HT-29 (cell line): ENCODE measurements around the gene CHPF. TPM values are rescaled to one million over a fixed set of nuclear protein-coding genes. Genes with fewer than 3 reads are reported as not detected.

Source experiments
- DNase-seq: peaks from one replicate; pipeline ENCODE4 v3.0.0-alpha.2; 2015; ENCODE audit warnings: low spot score
- total RNA-seq: library from RNA; depleted of rRNA; stranded (reverse); fragments of >200 nt; shearing (Covaris generic); gene quantifications from 2 replicates; pipeline ENCODE4 v1.2.3, GENCODE V29; 2014

CHPF gene
- total RNA-seq, 1 experiment from 2014 or later: 75.4 TPM

DNA sequence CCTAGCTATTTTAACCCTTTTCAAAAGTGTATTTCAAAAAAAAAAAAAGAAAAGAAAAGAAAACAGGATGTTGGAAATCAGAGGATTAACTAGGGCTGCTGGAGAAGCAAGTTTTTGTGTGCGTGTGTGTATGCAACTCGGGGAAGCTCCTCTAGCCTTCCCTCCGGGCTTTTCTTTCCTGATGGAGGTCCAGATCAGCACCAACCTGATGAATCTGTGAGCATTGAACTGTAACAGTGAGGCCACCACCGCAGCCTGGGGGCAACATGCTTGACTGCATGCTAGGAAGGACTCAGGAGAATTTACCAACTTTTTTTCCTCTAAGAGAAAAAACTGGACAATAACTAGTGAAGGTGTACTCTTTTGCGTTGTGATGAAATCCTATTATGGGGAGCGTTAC, 25.4 kb upstream of the CHPF start:
- DNase-seq: no peak

DNA sequence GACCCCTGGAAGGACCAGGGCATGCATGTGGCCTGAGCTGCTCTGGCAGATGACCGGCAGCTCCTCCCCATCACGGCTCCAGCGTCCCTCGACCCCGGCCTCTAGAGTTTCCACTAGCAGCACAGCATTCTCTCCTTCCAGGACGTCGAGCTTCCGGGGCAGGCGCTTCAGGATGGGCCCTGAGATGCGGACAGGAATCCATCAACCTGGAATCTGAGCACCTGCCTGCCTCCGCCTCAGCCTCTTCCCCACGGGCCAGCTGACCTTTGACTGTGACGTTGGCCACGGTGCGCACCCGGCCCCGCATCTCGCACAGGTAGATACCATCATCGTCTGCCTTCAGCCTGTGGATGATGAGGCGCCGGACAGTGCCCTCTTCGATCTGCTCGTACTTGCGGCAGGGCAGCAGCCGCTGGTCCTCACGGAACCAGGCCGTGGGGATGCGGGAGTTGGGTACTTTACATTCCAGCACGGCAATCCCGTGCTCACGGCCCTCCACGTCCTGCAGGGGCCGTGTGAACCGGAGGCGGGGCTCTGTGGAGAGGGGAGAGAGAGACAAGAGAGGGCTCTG, 24.3 kb upstream of the CHPF start:
- no peak for DNase-seq

DNA sequence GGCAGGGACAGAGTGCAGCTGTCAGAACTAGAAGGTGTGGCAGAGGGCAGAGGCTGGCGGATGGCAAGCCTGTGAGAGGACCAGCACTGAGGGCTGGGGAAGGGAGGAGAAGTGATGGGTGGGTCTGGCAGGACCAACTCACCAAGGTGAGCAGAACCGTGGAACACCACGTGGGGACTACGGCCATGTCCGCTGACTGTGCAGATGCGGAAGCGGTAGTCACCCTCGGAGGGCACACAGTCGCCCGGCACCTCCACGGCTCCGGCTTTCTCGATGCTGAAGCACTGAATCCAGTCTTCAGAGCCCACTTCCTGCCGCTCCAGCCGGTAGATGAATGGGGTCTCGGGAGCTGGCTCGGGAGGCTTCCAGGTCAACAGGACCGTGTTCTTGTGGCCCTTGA, 23.5 kb upstream of the CHPF start:
- DNase-seq: no peak

DNA sequence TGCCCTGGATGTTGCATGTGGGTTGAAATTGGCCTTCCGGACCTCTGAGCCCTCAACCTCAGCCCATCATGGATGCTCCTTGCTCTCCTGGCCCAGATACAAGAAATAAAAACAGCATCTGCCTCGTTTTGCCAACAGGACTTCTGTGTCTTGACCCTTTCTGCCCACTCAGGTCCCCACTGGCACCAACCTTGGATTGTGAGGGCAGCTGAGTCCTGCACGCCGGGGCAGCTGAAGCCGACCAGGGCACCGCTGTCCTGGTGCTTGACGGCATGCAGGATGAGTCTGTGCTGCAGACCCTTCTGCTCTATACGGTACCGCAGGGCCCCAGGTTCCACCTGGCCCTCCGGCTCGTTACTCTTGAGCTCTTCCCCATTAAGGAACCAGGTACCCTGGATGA, 23.0 kb upstream of the CHPF start:
- DNase-seq: no peak

DNA sequence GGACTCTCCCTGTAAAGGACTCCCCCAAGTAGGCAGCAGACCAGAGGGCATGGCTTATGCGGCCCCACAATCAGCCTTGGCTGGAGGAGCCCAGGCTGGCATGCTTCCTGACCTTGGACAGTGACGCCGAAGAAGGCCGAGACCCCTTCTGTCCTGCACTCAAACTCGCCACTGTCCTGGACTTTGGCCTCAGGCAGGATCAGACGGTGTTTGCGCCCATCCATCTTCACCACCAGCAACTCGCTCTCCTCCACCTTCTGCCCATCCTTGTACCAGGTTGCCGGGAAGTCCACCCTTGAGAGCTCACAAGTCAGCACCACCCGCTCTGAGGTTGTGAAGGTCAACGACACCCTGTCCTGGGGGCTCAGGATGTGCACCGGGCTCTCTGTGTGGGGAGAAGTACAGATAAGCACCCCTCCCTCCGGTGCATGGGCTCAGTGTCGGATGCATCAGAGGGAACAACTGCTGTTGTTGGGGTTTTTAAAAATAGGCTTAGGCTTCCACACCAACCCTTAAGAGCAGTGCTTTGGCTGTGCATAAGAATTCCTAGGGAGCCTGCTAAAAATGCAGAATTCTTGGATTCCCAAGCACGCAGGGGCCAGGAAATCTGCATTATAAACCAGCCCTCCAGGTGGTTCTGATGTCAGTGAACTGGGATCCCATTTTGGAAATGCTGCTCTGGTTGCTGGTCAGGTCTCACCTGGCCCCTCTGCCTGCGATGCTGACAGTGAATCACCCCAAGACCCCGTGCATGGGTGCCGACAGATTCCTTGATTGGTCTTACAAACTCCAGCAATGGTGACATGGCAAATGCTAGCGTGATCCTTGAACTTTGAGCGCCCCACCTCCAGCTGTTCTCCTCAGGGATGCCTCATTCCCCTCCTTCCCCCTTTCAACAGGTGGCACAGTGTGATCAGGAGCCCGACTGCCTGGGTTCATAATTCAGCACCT, 21.8 kb upstream of the CHPF start:
- DNase-seq: no peak

DNA sequence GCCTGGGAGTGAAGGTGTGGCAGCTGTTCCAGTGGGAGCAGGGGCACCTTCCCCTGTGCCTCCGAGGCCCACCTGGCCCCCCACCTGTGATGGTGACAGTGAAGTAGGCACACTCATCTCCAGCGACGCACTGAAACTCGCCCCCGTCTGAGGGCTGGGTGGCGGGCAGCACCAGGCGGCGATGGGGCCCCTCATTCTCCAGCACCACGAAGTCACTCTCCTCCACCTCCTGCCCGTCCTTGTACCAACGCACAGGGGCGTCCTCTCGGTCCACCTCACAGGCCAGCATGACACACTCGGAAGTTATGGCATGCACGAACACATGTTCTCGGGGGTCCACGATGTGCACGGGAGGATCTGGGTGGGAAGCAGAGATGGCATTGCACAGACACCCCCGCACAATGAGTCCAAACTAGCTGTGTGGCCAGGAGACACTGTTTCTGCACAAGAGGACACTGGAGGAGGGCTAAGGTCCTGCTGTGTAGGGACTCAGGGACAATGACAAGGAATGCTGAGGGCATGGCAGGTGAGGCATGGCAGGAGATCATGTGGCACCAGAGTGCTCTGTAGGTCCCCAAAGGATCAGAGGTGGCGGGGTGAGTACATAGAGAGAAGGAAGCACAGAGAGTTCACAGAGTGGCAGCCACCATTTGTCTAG, 19.8 kb upstream of the CHPF start:
- DNase-seq: no peak

DNA sequence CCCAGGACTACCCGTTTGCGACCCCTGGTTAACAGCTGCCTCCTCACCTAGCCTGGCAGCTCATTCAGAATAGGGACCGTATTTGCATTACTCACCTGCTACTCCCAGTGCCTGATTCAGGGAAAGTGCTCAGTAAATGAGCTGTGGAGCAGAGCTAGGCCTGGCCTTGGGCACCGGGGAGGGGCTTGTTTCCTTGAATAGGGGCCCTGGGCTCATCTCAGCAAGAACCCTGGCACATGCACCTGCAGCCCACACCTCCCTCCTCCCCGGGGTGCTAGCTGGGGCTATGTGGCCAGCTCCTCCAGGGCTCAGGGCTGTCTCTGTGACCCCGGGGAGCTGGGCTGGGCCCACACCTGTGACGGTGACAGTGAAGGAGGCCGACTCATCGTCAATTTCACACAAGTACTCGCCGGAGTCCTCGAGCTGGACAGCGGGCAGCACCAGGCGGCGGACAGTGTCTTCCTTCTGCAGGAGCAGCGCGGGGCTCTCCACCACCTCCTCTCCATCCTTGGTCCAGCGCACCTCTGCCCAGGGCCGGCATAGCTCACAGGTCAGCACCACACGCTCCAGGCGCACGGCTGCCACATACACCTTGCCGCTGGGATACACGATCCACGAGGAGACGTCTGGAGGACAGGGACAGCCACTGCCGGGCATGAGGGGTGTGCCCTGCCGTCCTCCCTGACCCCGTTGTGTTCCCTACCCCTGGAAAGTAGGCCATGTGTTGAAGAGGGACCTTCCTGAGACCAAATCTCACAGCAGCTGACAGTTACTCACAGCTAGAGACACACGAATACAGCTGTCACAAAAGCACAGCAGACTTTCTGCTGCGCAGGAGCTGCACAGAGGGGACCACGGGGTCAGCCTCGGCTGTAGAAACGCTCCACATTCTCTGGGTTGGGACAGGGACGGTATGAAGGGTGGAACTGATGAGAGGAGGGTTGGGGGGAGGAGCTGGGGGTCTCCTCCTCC, 18.7 kb upstream of the CHPF start:
- DNase-seq: no peak

DNA sequence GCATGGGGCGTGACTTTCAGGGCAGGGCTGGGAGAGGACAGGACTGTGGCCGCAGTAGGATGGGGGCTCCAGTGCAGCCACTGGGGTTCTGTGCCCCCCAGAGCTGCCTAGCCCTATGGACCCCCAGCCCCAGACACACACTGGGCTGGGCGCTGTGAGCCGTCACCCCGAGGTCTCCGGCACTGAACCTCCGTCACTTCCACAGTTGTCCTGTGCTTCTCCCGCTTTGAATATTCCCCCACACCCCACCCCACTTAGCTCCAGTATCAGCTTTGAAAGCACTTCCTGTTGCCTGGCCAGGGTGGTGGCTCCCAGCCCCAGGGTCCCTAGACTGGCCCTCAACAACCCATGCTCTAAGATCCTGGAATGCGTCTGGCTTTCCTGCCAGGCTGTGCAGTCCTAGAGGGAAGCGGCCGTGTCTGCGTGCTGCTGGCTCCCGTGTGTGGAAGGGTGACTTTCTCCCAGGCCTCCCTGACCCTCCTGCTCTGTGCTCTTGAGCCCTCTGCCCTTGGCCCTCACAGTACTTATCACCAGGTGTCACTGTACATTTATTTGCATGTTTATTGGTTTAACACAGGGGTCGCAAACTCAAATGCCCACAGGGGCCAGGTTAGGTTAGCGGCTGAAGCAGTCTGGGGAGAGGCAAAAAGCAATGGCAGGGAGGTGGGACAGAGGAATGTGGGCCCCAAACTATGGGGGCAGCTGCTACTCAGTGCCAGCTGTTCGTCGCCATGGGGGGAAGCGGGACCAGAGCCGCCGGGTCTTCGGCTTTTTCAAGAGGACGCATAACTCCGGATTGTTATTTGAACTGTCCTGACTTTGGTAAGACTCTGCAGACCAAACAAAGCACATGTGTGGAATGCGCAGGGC, 17.8 kb upstream of the CHPF start:
- no peak for DNase-seq

DNA sequence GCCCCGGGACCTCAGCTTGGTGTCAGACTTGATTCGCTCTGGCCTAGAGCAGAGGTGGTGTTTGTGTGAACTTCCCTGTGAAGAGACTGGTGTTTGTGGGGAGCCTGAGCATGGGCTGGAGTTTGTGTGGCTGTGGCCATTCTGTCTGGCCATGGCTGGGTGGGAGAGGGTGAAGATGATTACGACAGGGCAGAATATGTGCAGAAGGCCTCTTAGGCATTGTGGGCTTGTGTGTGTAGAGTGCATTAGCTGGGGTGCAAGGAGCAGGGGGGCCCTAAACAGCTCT, 17.2 kb upstream of the CHPF start:
- DNase-seq: no peak

DNA sequence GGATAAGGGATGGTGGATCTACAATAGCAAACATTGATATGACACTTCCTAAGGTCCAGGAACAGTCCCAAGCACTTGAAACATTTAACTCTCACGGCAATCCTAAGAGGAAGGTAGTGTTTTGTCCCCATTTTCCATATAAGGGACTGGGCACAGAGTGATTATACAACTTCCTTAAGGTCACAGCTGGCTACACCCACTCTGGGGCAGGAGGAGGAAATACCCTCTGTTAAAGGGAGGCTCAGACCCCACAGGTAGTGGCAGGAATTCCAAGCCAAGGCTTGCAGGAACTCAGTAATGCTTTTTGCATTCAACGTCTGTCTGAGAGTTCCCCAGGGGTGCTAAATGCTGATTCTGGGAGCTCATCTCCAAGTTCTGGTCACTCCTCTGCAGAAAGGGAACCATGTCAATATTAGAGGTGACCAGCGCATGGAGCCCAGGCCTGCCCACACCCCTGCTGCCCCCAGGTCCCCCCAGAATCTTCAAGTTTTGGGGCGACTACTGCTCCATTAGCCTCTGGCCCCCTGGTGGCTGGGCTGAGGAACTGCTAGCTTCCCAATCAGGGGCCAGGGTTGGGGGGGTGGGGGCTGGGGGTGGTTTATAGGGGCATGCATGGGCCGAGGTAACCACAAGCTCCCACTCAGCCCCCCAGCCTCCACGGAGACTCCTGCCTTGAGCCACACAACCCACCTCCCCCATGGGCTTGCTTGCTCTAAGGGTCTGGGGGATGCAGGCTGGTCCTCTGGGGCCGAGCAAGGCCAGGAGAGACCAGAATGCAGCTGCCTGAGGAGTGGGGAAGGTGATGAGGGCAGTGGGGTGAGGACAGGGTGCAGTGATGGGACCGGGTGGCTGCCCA, 16.7 kb upstream of the CHPF start:
- no peak for DNase-seq

DNA sequence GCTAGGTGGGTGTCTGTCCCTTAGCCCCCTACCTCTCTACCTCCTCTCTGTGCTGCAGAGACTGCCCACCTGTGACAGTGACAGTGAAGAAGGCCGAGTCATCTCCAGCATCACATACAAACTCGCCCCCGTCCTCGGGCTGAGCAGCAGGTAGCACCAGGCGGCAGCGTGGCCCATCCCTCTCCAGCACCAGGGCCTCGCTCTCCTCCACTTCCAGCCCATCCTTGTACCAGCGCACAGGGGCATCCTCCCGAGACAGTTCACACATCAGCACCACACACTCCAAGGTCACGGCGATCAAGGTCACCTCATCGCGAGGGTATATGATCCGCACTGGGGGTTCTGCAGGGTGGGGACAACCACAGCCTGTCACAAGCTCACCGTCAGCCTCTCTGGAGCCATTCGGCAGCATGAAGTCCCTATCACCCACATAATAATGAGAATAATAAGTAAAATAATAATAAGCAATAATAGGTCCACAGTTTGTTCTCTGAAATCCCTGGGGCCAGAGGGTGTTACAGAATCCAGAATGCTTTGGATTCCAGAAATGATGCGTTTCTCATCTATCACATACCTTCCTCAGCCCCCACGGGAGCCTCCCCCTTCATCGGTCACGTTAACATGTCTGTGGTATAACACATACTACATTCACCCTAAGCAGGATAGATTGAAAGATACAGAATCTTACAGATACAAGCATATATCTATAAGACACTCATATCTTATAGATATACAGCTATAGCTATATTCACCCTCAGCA, 15.7 kb upstream of the CHPF start:
- DNase-seq: no peak

DNA sequence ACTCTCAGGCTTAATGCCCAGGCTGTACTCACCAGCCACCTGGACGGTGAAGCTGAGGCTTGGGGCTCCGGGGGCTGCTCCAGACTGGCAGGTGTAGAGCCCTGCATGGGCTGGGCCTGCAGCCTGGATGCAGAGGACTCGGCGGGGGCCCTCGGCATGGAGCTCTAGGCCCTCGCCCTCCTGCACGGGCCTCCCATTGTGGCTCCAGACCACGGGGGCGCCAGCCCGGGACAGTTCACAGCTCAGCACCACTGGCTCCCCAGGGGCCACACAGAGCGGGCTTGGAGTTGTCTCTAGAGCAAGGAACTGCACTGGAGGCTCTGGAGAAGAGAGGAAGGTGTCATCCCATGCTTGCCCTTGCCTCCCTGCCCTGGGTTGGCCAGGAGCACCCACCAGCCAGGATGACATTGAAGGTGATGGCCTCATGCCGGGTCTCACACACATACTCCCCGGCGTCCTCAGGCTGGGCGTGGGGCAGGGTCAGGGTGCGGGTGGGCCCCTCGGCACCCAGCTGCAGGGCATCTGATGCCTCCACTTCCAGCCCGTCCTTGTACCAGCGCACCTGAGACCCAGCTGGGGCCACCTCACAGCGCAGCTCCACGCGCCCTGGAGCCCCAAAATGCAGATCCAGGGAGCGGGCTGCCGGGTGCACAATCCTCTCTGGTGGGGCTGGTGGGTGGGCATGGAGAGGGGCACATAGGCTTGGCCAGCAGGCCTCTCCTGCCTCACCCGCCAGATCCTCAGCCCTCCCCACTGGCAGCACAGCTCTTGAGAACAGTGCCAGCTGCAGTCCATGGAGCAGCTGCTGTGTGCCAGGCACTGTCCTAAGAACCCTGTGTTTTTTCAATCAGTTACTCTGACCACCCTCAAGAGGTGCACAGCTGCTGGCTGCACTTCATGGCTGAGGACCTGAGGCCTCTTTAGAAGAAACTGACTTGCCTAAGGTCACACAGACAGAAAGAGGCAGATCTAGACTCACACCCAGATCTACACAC, 14.5 kb upstream of the CHPF start:
- no peak for DNase-seq

DNA sequence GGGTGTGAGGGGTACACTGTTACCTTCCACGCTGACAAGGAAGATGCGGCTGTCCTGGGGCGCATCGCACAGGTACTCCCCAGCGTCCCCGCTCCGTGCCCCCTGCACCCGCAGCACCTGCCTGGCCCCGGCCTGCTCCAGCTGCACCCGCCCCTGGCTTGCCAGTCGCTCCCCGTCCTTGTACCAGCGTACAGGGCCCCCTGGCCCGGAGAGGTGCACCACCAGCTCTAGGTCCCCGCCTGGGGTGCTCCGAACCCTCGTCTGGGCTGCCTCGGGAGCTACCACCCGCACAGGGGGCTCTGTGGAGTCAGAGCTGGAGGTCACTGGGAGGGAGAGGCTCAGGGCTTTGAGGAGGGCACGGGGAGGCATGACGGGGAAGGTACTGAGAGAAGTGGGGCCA, 13.7 kb upstream of the CHPF start:
- DNase-seq: no peak

DNA sequence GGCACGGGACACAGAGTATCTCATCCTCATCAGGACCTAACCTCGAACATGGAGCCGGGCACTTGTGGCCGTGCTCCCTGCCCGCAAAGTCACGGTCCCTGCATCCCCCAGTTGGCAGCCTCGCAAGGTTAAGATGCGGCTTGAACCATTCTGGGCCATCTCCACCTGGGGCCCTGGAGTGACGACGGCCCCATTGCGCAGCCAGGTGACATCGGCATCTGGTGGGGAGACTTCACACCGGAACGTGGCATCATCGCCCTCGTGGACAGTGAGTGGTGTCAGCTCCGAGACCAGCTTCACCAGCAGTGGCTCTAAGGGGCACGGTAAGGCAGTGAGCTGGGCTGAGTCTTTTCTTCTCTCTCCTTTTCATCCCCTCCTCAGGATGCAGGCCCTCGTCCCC, 12.8 kb upstream of the CHPF start:
- no peak for DNase-seq

DNA sequence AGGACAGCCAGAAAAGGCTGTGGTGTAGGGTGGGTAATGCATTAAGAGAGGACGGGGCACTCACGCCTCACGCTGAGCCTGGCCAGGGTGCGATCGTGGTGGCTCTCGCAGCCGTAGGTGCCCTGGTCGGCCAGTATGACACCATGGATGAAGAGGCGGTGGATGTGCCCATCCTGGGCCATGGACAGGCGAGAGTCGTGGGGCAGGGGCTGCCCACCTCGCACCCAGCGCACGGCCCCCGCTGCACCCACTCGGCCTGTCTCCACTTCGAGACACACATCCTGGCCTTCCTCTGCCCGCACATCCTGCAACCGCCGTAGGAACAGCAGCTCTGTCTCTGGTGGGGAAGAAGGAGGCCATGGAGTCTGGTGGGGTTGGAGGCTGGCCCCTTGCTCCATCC, 12.3 kb upstream of the CHPF start:
- DNase-seq: no peak

DNA sequence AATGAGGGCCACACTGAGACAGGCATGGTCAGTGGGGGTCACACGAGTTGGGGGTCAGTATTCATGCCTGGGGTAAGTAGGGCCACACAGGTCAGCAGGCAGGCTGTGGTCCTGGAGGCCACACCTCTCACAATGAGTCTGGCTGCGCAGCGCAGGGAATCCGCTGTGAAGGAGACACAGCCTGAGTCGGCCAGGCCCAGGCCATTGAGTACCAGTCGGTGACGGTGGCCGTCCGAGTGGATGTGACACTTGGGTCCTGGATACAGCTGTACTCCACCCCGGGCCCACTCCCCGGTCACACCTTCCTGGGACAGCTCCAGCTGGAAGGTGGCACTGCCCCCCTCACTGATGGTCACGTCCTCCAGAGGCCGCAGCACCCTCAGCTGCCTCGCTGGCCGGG, 10.7 kb upstream of the CHPF start:
- DNase-seq: no peak

DNA sequence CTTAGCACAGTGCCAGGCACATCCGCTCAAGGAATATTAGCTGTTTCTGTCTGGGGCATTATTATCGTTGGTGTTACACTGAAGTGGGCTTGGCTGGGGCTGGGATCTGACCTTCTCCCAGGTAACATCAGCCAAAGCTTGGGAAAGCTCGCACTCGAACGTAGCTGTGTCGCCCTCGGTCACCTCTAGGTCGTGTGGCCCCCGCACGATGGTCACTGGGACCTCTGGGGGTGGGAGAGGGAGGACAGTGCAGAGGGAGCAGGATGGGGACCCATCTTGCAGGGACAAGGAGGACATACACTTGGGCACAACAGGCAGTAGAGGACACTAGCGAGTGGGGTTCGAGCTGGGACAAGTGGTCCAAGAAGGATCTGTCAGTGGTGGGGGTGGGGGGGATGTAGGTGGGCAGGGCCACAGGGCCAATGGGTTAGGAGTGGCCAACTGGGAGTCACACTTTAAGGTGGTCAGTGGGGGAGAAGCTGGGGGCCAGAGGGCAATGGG, 9.9 kb upstream of the CHPF start:
- no peak for DNase-seq

DNA sequence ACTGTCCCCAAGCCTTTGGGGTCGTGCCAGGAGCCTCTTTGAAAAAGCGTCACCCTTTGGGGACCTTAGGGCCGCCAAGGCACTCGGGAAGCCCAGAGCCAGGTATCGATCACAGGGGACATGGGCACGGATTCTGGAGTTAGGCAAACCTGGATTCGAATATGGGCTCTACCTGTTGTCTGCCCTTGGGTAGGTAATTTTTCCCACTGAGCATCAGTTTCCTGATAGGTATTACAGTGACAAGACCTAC, 9.5 kb upstream of the CHPF start:
- no peak for DNase-seq
